ENCODE measurements around the gene CDYL2. TPM values are rescaled to one million over a fixed set of nuclear protein-coding genes. Genes with fewer than 3 reads are reported as not detected.

Gene CDYL2
- polyA plus RNA-seq, 1 of the 3 experiments (the other 2 are of a cell fraction) = 0.03 TPM

DNA sequence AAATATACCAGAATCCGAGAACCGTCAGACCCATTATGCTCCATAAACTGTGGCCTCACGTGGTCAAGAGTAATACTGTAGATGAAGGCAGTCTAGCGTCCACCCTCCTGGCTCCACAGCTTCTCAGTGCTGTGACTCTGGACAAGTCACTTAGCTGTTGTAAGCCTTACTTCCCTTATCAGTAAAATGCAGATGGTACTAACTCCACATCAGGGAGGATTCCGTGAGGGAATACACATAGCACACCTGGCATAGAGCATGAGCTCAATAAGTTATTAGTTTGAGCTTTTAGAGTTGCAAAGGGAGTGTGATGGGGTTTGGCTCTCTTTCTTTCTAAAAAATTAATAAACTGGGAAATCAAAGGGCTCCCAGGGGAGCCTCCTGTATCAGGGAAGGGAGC, 49.9 kb downstream of the CDYL2 start:
- Histone ChIP-seq H3K4me3 (ENCODE audit: low read depth in 2 of 2, low read length in 1 of 2) (no peak overlapping the region), H3K4me1 (ENCODE audit: control insufficient read depth in 1 of 2, insufficient read depth in 2 of 2, low read depth in 1 of 2, low read length in 1 of 2) (no peaks in the 10 kb centered on the region), H3F3A (replicated peaks; ENCODE audit: insufficient read depth) (no peaks in the 10 kb centered on the region), H4K20me1 (ENCODE audit: insufficient read depth) (no peaks in the 10 kb centered on the region), H2AFZ (ENCODE audit: low read depth) (no peak overlapping the region), H3K79me2 (ENCODE audit: insufficient read depth) (no peaks in the 10 kb centered on the region), H3K27ac (ENCODE audit: low read depth in 2 of 2, low read length in 1 of 2) (no peak overlapping the region), H3K9me3 (no peaks in the 10 kb centered on the region), H3K9ac (no peak overlapping the region), H3K36me3 (replicated peaks in 1 of 2; ENCODE audit: control insufficient read depth in 1 of 2, insufficient read depth in 2 of 2, low read length in 1 of 2) (no peaks in the 10 kb centered on the region), H3K4me2 (no peak overlapping the region), H3K27me3 (ENCODE audit: insufficient read depth) (no peaks in the 10 kb centered on the region), H3K9me2 (no peaks in the 10 kb centered on the region)
- DNase-seq = no peak
- ChIA-PET CTCF (no interaction called here), POLR2A (no interaction called here)
- 33% methylated on average over 5 of the region's 5 CpGs for WGBS (ENCODE audit: low lambda C conversion rate)
- TF ChIP-seq RFX5 (IDR thresholded peaks at IDR 0.05; ENCODE audit: low read length) (no peak), POLR2AphosphoS5 (IDR thresholded peaks at IDR 0.05; ENCODE audit: low read depth, low read length) (no peak), RXRA (IDR thresholded peaks at IDR 0.05; ENCODE audit: borderline replicate concordance, low read depth) (no peak), GABPA (IDR thresholded peaks at IDR 0.05; ENCODE audit: low read depth) (no peak), REST (IDR thresholded peaks at IDR 0.05; ENCODE audit: low read depth, low read length) (no peak), EZH2phosphoT487 (IDR thresholded peaks at IDR 0.05; ENCODE audit: borderline replicate concordance, low read depth) (no peak), SMC3 (IDR thresholded peaks at IDR 0.05; ENCODE audit: low read depth, low read length) (no peak), RCOR1 (IDR thresholded peaks at IDR 0.05; ENCODE audit: low read length) (no peak), USF2 (IDR thresholded peaks at IDR 0.05; ENCODE audit: borderline replicate concordance, low read depth, low read length) (no peak)
- TF ChIP-seq, protein P1, sequence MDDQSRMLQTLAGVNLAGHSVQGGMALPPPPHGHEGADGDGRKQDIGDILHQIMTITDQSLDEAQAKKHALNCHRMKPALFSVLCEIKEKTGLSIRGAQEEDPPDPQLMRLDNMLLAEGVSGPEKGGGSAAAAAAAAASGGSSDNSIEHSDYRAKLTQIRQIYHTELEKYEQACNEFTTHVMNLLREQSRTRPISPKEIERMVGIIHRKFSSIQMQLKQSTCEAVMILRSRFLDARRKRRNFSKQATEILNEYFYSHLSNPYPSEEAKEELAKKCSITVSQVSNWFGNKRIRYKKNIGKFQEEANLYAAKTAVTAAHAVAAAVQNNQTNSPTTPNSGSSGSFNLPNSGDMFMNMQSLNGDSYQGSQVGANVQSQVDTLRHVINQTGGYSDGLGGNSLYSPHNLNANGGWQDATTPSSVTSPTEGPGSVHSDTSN (IDR thresholded peaks at IDR 0.05) = no peak

DNA sequence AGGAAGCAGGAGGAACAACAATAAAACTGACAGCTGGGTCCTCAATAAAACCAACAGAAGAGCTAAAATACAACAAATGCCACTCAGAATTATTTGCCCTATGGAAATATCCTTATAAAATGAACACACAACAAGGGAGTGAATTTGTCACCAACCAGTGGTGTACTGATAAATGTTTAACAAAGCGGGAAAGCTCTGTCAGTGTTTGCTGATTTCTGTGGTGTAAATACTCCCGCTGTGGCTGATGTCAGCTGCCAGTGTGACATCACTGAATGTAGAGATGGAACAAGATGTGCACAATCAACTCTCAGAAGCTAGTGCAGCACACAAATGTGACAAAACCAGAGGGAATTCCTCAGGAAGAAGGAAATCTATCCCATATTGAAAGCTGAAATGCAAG, 51.9 kb downstream of the CDYL2 start:
- 28% methylated on average over 2 of the region's 2 CpGs for WGBS (ENCODE audit: low lambda C conversion rate)
- Histone ChIP-seq H3F3A (replicated peaks; ENCODE audit: insufficient read depth) (no peaks in the 10 kb centered on the region), H3K9ac (no peak overlapping the region), H3K9me2 (no peaks in the 10 kb centered on the region), H3K27me3 (ENCODE audit: insufficient read depth) (no peaks in the 10 kb centered on the region), H3K4me1 (ENCODE audit: control insufficient read depth in 1 of 2, insufficient read depth in 2 of 2, low read depth in 1 of 2, low read length in 1 of 2) (no peaks in the 10 kb centered on the region), H3K36me3 (replicated peaks in 1 of 2; ENCODE audit: control insufficient read depth in 1 of 2, insufficient read depth in 2 of 2, low read length in 1 of 2) (no peaks in the 10 kb centered on the region), H3K27ac (ENCODE audit: low read depth in 2 of 2, low read length in 1 of 2) (no peak overlapping the region), H3K9me3 (no peaks in the 10 kb centered on the region), H3K4me3 (ENCODE audit: low read depth in 2 of 2, low read length in 1 of 2) (no peak overlapping the region), H4K20me1 (ENCODE audit: insufficient read depth) (no peaks in the 10 kb centered on the region), H3K79me2 (ENCODE audit: insufficient read depth) (no peaks in the 10 kb centered on the region), H3K4me2 (no peak overlapping the region), H2AFZ (ENCODE audit: low read depth) (no peak overlapping the region)
- POLR2A ChIA-PET = no interaction called here
- TF ChIP-seq EZH2phosphoT487 (IDR thresholded peaks at IDR 0.05; ENCODE audit: borderline replicate concordance, low read depth) = no peak
- no peak for TF ChIP-seq RFX5 (IDR thresholded peaks at IDR 0.05; ENCODE audit: low read length)
- no peak for TF ChIP-seq GATA2 (CRISPR knock-in tag; IDR thresholded peaks at IDR 0.05)
- no peak for TF ChIP-seq YY1 (IDR thresholded peaks at IDR 0.05; ENCODE audit: low read depth)
- TF ChIP-seq, protein P2, sequence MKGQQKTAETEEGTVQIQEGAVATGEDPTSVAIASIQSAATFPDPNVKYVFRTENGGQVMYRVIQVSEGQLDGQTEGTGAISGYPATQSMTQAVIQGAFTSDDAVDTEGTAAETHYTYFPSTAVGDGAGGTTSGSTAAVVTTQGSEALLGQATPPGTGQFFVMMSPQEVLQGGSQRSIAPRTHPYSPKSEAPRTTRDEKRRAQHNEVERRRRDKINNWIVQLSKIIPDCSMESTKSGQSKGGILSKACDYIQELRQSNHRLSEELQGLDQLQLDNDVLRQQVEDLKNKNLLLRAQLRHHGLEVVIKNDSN (IDR thresholded peaks at IDR 0.05; ENCODE audit: borderline replicate concordance, low read depth) = no peak
- TF ChIP-seq FOXJ3 (CRISPR knock-in tag; IDR thresholded peaks at IDR 0.05) = no peak
- no peak for TF ChIP-seq ELF1 (IDR thresholded peaks at IDR 0.05)
- no peak for TF ChIP-seq IRF3 (IDR thresholded peaks at IDR 0.05; ENCODE audit: low read depth, low read length)
- TF ChIP-seq NRF1 (IDR thresholded peaks at IDR 0.05; ENCODE audit: low read depth, low read length) = no peak
- no peak for TF ChIP-seq SIN3A (IDR thresholded peaks at IDR 0.05; ENCODE audit: borderline replicate concordance, low read depth, low read length)
- no peak for TF ChIP-seq MAX (IDR thresholded peaks at IDR 0.05; ENCODE audit: low read depth)
- TF ChIP-seq GABPA (IDR thresholded peaks at IDR 0.05; ENCODE audit: low read depth) = no peak
- CTCF ChIA-PET = no interaction called here
- DNase-seq = no peak
